Skin epidermis (tissue), 12 donors: ENCODE measurements around the gene GAPDH.
"Not testable (repeated sequence)": the region's sequence is repeated elsewhere in the genome, so short reads cannot be mapped to it uniquely, and the experiment has no call there.

Experiments
- H3K27ac ChIP-seq, 21 experiments: fragments of 200-600 bp; sonication (generic) in 11 of 21; one replicate each; pipeline ENCODE4 v1.5.0; 2020; ENCODE audit warnings: mild to moderate bottlenecking in 3 of 21, inconsistent platforms in 2 of 21, moderate library complexity in 2 of 21
- H3K4me3 ChIP-seq, 7 experiments: fragments of 200-600 bp; sonication (generic) in 2 of 7; one replicate each; pipeline ENCODE4 v1.5.0; 2020; ENCODE audit warnings: inconsistent platforms in 2 of 7, mild to moderate bottlenecking in 2 of 7, moderate library complexity in 1 of 7

The GAPDH gene

DNA sequence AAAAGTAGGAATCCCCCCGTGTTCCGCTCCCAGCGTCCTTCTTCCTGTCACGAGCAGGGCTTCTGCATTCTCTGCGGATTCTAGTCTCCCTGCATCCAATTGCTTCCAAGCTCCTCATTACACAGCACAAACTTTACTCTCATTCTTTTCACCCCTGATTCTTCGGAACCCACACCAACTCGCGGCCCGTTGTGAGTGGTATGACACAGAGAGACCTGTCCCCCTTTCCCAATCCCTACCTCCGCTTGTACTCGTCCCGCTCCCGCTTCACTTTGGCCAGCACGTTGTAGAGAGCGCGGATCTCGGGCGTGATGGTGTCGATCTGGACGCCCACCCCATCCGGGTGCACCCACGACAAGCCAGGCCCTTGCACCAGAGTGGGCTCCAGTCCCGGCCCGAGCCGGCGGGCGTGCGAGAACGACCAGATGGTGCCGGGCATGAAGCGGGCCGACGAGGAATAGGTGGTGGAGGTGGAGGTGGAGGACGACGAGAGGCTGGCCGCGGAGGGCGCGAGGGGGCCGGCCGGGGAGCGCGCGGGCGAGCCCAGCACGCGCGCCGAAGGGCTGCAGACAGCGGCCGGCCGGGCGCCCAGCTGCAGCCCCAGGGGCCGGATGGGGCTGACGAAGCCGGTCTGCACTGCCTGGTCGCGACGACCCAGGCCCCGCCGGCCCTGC lies 20.8 kb downstream of the GAPDH start:
- Histone ChIP-seq H3K27ac (peak overlapping the region in 20 of 21 experiments; percentile 2 to 92 (median 74)), H3K4me3 (peak overlapping the region; percentile 64 to 79 (median 69))

DNA sequence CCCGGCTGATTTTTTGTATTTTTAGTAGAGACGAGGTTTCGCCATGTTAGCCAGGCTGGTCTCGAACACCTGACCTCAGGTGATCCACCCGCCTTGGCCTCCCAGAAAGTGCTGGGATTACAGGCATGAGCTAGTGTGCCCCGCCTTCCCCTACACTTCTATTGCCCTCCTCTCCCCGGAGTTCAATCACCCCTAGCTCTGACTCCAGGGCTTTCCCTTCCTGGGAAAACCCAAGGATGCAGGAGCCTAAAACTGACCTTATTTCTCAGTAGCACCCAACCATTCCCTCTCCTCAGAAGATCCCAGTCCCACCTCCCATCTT lies 22.1 kb downstream of the GAPDH start:
- H3K27ac ChIP-seq, result peak overlapping the region in 14 of 21 experiments; percentile 6 to 92 (median 68)
- H3K4me3 ChIP-seq, result peak overlapping the region in 6 of 7 experiments; percentile 67 to 79 (median 69)

DNA sequence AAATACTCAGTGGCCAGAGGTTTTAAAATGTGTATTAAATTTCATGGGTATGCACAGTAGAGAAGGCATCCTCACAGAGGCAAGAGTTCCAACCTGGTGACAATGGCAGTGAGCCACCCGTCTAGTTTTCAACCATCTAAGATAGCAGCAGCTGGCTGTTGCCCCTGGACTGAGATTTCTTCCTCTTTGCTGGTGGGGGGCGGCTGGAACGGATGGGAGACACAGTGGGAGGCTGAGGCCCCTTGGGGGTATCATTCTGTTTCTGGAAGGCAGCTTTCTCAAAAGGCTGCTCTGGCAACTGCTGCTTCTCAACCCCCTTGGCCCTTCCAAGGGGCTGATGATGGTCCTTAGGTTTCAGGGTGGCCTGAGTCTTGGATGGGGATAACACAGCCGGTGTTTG lies 22.5 kb downstream of the GAPDH start:
- peak overlapping the region in 2 of 21 experiments; percentile 74 to 92 for H3K27ac ChIP-seq
- H3K4me3 ChIP-seq, result no peak overlapping the region

DNA sequence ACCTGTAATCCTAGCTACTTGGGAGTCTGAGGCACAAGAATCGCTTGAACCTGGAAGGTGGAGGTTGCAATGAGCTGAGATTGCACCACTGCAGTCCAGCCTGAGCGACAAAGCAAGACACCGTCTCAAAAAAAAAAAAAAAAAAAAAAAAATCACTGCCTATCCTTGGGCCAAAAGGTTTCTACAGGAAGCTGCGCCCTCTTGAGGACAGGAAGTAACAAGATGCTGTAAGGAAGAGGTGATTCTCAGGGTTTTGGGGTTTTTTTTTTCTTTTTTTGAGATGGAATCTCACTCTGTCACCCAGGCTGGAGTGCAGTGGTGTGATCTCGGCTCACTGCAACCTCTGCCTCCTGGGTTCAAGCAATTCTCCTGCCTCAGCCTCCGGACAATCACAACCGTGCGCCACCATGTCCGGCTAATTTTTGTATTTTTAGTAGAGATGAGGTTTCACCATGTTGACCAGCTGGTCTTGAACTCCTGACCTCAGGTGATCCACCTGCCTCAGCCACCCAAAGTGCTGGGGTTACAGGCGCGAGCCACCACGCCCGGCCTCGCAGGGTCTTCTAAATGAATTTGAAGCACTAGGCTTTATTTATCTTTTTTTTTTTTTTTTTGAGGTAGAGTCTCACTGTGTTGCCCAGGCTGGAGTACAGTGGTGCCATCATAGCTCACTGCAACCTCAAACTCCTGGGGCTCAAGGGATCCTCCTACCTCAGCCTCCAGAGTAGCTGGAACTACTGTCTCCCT lies 23.9 kb downstream of the GAPDH start:
- H3K4me3 ChIP-seq, result not testable (repeated sequence)
- H3K27ac ChIP-seq, result peak overlapping the region in 1 of 21 experiments; percentile 23

DNA sequence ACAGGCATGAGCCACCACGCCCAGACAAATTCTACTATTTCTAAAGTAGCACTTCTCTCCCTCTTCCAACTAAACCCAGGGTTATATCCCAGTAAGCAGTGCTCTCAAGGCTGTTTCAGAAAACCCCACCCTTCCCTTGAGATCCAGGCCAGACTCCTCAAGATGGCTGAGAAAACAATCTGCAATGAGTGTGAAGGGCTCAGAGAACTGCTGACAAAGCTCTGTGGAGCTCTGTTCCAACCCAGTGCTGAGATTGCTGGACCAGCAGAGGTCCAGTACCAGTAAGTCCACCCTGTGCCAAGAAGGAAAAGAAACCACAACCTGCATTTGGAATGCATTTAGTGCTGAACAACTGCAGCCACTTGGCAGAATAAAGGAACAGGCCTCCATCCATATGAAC lies 25.2 kb downstream of the GAPDH start:
- no peak overlapping the region for H3K4me3 ChIP-seq
- no peak overlapping the region for H3K27ac ChIP-seq

DNA sequence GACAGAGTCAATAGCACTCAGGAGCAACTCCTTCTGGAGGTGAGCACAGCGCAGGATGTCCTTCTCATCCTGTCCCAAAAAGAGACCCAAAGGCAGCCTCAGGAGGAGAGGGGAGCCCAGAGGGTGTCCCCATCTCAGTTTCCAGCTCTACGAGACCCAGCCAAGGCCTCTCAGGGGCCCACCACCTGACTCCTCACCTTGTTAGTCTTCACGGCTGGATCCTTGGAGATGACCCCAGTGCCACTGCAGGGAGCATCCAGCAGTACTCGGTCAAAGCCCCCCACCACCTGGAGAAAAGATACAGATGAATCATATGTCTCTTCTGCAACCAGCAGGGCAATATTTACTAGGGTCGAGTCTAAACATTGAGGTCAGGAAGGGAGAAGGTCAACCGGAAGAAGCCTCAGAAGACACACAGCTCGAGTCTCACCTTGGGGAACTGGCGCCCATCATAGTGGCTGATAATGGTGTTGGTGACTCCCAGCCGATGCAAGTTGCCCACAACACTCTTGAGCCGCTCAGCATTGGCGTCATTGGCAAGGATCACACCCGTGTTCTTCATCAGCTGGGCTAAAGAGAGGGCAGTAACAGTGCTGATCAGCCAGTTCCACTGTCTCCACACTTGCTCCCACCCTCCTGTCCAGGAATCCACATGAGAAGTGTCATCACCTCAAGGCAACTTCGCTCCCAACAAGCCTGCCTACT lies 26.3 kb downstream of the GAPDH start:
- Histone ChIP-seq H3K4me3 (no peak overlapping the region), H3K27ac (peak overlapping the region in 1 of 21 experiments; percentile 1)

DNA sequence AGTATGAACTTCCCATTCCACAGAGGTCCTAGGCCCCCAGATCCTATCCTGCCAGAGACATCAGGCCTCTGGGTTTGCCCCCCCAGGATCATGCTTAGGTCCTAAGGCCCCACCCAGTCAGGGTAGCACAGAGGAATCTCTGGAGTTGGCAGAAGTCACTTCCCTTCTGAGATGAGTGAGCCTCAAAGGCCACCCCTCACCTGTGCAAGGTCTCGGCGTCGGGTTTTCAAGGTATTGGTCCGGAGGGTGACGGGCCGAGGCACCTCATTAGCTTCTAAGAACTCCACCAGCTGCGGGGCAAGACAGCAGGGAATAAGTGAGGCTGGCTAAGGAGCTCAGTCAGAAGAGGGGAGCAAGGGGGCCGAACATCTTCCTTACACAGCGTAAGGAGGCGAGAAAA lies 28.6 kb downstream of the GAPDH start:
- no peak overlapping the region for H3K27ac ChIP-seq
- no peak overlapping the region for H3K4me3 ChIP-seq

DNA sequence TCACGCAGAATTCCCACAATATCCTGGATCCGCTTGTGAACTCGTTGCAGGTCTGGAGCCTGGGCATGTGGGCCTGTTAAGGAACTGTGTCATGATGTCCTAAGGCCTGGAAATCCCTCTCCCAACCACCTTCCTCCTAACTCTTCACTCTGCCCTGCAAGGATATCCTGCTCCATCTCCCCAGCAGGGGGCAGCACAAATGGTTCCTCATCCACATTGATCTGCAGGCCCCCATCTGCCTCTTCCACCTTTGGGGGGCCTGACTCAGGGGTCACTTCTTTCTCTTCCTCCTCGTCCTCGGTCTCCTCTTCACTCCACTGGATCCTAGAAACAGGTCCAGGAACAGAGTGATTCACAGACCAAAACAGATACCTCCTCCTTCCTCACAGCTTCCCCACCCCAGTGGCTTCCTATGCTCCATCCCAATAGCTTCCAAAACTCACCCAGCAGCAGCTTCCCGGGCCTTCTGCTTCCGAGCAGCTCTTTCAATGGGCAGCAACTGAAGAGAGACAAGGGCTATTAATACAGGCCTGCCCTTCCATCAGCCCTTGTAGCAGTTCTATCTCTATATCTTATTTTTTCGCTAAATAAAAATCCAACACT lies 29.2 kb downstream of the GAPDH start:
- H3K27ac ChIP-seq, result no peak overlapping the region

DNA sequence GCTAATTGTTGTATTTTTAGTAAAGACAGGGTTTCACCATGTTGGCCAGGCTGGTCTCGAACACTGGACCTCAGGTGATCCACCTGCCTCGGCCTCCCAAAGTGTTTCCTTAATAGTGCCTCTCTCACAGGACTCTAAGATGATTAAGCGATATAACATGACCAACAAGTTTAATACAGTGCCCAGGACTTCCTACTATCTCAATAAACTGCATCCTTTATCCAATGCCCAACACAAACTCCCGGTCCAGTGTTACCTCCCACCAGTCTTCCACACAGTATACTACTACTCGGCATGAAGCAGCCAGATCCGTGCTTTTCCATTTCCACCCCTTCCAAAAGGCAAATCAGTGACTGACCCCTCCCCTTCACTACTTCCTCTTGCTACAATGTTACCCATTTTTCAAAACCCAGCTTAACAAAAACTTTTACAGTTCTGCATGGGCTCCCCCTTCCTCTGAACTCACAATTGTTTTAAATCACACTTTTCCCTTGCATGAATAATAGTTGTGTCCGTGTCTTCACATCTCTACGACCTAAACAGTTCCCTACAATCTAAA lies 32.9 kb downstream of the GAPDH start:
- Histone ChIP-seq H3K27ac (peak overlapping the region in 16 of 21 experiments; percentile 7 to 94 (median 87)), H3K4me3 (peak overlapping the region; percentile 49 to 85 (median 63))

More for the DNA sequence above, 29.2 kb downstream of the GAPDH start:
- H3K4me3 ChIP-seq, result no peak overlapping the region

DNA sequence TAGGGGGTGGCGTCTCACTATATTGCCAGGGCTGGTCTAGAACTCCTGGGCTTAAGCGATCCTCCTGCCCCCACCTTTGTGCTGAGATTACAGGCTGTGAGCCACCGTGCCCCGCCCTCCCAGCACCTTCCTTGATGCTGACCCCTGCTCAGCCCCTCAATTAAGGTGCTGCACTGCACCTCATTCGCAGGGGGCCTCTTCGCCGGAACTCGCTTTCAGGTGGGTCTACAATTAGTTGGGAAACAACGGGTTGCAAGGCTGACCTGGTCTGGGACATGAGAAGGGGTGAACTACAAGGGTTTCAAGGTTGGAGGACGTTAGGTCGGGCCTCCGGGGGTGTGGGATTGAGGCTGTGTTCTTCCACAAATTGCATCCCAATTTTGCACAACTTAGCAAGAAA lies 35.0 kb downstream of the GAPDH start:
- Histone ChIP-seq H3K27ac (peak overlapping the region in 4 of 21 experiments; percentile 77 to 91 (median 85)), H3K4me3 (no peak overlapping the region)

DNA sequence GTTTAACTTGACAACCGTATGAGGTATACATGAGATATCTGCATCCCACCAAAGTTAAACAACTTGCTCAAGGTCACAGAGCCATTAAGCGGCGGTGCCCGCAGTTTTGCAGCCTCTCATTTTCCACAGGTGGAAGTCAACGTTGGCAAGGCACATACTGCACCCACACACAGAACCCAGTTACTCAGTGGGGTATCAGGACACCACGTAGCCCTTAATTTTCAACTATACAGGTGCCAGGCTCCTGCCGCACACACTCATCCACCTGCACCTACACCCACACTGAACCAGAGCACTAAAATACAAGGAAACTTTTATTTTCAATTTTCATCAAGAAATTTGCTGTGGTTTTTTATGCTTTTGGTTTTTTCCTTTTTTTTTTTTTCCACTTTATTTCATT lies 35.5 kb downstream of the GAPDH start:
- Histone ChIP-seq H3K27ac (no peak overlapping the region), H3K4me3 (no peak overlapping the region)

DNA sequence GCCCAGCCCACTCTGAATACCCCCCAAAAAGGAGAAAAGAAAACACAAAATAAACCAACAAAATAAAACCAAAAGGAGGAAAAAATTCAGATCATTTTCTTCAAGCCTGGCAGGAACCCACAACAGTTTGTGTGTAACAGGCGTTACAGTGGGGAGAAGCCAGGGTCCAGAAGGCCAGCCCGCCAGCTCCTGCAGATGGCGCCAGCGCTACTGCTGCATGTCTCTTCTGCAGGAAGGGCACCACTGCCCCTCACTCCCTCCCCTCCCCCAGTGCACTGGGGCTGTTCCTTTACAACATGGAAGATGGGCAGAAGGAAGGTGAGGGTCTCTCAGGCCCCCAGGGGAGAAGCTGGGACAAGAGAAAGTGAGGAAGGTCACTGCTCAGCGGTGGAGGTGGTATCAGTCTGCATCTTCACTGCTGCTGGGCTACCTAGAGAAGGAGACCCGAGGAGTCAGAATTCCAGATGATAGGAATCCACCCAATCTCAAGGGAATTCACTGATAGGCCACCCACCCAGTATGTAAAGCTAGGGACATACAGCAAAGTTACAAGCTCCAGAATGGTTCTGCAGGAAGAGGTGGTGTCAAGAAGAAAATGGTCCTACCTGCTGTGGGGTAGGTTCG lies 36.1 kb downstream of the GAPDH start:
- no peak overlapping the region for H3K4me3 ChIP-seq
- no peak overlapping the region for H3K27ac ChIP-seq

DNA sequence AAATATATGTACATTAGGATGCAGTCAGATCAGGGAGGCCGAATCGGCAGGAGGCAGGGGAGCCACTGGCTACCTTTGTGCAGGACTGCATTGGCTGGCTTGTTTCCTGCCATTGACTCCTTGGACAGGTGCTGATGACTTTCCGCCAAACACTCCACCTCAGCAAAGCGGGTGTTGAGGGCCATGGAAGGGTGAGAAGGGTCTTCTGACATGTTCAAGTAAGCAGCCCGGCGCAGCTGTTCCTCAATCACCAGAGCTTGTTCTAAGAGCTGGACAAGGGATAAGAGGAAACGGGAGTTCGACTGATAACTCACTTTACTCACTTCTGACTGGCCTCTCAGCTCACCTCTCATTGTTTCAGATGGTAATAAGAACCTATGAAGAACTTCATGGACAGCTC lies 38.7 kb downstream of the GAPDH start:
- Histone ChIP-seq H3K4me3 (no peak overlapping the region), H3K27ac (no peak overlapping the region)

DNA sequence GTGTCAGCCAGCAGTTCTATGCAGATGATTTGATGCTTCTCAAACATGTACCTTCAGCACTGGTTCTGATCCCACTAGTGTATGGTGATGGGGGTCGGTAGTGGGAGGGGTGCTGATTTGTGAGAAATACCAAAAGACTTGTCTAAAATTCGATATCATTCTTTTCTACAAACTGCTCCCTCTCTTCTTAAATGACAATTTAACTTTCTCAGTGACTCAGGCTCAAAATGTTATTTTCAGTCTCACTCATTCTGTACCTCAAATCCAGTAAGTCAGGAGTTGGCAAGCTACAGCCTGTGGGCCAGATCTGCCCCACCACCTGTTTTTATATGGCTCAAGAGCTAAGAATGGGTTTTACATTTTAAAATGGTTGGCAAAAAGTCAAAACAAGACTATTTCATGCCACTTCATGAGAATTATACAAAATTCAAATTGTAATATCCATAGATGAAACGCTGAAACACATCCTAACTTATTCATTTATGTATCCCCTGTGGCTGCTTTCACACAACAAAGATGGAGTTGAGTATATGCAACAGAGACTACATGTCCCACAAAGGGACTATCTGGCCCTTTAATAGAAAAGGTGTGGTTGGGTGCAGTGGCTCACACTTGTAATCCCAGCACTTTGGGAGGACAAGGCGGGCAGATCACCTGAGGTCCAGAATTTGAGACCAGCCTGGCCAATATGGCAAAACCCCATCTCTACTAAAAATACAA lies 40.4 kb downstream of the GAPDH start:
- Histone ChIP-seq H3K4me3 (no peak overlapping the region), H3K27ac (no peak overlapping the region)

DNA sequence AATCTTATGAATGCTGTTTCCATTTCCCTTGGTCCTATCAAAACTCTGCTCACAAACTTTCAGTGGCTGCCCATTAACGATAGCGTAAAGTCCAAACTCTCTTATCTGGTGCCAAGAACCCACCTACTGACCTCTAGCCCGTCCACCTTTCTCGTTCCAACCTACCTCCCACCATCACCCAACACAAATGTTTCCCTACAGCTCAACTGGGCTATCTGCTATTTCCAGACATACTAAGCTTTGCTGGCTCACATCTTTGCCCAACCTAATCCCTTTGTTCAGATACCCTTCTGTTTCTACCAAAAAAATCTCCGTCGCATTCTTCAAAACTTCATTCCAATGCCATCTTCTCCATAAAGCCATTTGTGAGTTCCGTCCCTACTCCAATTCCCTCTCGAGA lies 41.3 kb downstream of the GAPDH start:
- Histone ChIP-seq H3K4me3 (no peak overlapping the region), H3K27ac (no peak overlapping the region)

DNA sequence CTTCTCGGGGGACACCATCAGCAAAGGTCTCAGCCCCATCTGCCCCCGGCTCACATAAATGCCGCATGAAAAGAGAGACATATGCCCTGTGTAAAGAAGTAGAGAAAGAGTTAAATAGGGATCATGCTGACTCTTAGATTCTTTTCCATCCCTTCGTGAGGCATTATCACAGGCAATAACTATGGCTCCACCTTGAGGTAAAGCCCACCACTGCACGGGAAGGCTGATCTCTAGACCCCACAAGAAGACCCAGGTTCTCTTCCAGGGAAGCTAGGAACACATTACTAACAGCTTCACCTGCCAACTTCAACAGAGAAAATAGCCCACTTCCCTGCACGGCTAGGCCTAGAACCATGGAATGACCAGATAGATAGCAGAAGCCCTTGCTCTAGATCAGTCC lies 47.9 kb downstream of the GAPDH start:
- no peak overlapping the region for H3K4me3 ChIP-seq
- no peak overlapping the region for H3K27ac ChIP-seq

DNA sequence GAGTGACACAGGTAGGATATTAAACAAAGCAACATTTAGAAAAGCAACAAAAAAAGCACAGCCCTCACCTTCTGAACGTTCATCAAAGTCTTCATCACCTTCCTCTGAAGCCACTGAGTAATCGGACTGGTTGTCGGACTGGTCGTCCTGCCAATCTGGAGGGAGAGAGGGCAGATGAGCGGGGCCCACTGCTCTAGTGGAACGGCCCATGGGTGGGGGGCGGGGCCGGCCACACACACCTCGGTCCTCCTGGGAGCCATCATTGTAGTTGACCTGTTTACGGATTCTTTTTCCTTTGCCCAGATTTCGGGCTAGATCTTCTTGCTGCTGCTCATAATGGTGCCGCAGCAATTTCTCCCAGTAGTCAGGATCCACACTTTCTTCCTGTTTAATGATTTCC lies 48.6 kb downstream of the GAPDH start:
- no peak overlapping the region for H3K4me3 ChIP-seq
- no peak overlapping the region for H3K27ac ChIP-seq

DNA sequence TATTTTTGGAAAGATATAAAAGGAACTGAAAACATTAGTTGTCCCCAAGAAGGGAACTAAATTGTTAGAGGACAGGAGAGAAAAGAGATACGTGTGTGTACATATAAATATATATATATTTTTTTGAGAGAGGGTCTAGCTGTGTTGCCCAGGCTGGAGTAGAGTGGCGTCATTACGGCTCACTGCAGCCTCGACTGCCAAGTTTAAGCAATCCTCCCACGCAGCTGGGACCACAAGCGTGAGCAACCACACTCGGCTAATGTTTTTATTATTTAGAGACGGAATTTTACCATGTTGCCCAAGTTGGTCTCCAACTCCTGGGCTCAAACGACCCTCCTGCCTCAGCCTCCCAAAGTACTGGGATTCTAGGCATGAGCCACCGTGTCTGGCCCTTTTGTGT lies 50.0 kb downstream of the GAPDH start:
- Histone ChIP-seq H3K4me3 (no peak overlapping the region), H3K27ac (no peak overlapping the region)

DNA sequence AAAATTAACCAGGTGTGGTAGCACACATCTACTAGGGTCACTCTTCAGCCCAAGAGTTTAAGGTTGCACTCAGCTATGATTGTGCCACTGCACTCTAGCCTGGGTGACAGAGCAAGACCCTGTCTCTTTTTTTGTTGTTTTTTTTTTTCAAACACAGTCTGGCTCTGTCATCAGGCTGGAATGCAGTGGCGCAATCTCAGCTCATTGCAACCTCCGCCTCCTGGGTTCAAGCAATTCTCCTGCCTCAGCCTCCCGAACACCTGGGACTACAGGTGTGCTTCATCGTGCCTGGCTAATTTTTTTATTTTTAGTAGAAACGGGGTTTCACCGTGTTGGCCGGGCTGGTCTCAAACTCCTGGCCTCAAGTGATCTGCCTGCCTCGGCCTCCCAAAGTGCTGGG lies 52.3 kb downstream of the GAPDH start:
- H3K4me3 ChIP-seq, H3K27ac ChIP-seq: not testable (repeated sequence)
